H54 (cell line): ENCODE data around the gene OR6F1.
"Not testable (repeated sequence)": the region's sequence is repeated elsewhere in the genome, so short reads cannot be mapped to it uniquely, and the experiment has no call there.

Experiments
- DNase-seq: peaks from one replicate; pipeline ENCODE4 v3.0.0; 2011; ENCODE audit warnings: low spot score, mixed read lengths; ENCODE audit not compliant: insufficient read length
- FAIRE-seq: peaks from 3 replicates; lab custom pipeline; 2011; peaks lifted over from hg19 to GRCh38; lab: Jason Lieb, UNC
- POLR2A ChIP-seq: IDR thresholded peaks from 2 replicates; pipeline ENCODE4 v1.6.1; 2011; ENCODE audit warnings: low read depth, mild to moderate bottlenecking, low read length

Gene OR6F1

GRCh38 chr1:247716546-247716945 is at the start of gene OR6F1:
Gene OR6F1, minus strand, starts transcription at chr1:247716646. Its CDS starts 3,891 bp downstream, at chr1:247712755.
- no peak for FAIRE-seq
- DNase-seq: no peak
- TF ChIP-seq POLR2A: no peak

DNA sequence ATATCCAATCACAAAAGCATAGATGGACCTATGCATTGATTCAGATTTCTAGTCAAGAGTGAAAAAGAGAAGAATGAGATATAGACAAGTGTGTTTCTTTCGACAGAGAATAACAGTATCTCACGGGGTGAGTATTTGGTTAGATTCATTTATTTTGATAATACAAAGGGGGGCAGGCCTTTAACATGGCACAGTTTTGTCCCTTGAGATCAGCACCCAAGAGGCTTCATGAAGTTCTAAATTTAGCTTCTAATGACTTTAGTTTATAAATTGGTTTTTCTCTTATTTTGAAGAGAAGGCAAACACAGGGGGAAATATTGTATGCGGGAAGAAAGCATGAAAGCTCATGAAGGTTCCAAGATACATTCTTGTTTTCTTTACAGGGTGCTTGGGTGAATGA is 44.0 kb upstream of the OR6F1 start, which contains the start of gene OR1C1:
TSS of gene OR1C1 (minus strand) at position 101 of the 400 bp plus-strand sequence. CDS start 2,150 bp downstream, outside the sequence.
- no peak for TF ChIP-seq POLR2A
- DNase-seq: no peak
- FAIRE-seq: no peak

DNA sequence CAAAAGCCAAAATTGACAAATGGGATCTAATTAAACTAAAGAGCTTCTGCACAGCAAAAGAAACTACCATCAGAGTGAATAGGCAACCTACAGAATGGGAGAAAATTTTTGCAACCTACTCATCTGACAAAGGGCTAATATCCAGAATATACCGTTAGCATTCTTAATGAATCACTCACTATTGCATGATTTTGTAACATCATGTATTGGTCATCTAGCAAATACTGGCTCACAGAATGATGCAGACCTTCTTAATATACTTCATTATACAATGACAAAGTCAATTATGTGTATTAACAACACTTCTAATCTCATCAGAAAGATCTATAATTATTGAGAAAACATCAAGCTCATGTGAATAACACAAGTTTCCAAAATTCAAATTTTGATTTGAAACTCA is 37.9 kb upstream of the OR6F1 start:
- not testable (repeated sequence) for FAIRE-seq

DNA sequence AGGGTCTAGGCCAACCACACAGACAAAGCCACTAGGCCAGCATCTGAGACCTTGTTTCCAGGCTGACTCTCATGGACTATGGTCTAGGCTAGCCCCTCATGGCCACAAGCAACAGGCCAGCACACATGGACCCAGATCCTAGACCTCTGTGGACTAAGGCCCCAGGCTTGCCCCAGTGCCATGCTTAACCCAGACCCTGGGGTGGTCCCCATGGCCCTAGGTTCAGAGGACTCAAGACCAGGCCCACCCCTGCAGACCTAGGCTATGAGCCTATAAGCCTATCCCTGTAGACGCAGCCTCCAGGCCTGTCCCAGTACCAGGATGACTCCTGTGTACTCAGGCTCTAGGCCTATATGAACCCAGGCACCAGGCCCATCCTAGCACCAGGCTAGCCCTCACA is 33.4 kb upstream of the OR6F1 start:
- FAIRE-seq: no peak
- DNase-seq: no peak
- no peak for TF ChIP-seq POLR2A

More for the DNA sequence above, 37.9 kb upstream of the OR6F1 start:
- DNase-seq: not testable (repeated sequence)

GRCh38 chr1:247748041-247748440 is 31.6 kb upstream of the OR6F1 start, which contains the start of gene OR14A2:
Gene OR14A2, minus strand, starts transcription at chr1:247748141.
- FAIRE-seq (no peak), DNase-seq (no peak)
- TF ChIP-seq POLR2A: no peak

GRCh38 chr1:247747616-247748015 is 31.2 kb upstream of the OR6F1 start:
- no peak for TF ChIP-seq POLR2A
- FAIRE-seq (no peak), DNase-seq (no peak)

DNA sequence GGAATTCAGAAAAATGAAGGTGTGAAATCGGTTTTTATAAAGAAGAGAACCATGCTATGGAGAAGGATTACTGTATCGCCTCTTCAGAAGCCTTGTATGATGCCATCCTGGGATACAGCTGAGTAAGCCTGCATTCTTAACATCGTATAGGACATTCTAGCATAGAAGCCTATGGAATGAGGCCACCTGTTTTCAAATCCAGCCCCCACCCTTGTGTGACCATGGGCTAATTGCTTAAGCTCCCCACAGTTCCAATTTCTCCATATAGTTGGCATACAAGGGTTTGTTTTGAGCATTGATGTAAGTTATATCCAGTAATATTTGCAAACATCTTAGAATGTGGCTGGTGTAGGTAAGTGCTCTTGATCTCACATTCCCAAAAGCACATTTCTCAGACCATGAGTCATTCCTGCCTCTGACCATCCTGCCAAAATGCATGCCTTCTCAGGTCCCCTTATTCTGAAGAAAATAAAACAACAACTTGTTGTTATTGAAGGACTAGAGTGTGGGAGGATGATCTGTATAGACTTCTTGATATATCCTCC is 30.0 kb upstream of the OR6F1 start:
- DNase-seq (no peak), FAIRE-seq (peak; percentile 50)
- TF ChIP-seq POLR2A: no peak

DNA sequence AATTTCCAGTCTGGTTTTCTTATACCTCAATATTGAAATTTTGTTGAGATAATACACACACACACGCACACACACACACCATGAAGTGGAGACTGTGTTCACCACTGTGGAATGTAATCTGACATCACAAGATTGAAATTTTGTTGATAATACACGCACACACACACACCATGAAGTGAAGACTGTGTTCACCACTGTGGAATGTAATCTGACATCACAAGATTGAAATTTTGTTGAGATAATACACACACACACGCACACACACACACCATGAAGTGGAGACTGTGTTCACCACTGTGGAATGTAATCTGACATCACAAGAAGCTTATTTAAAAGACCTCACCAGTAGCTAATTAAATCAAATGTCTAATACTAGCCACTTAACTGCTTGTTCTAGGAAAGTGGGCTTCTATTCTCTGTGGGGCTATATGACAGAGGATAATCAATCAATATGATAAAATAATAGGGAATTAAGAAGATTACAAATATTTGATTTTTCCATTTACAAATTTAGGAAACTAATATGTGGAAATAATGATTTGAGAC is 25.8 kb upstream of the OR6F1 start:
- FAIRE-seq: peak; percentile 95
- DNase-seq: not testable (repeated sequence)

DNA sequence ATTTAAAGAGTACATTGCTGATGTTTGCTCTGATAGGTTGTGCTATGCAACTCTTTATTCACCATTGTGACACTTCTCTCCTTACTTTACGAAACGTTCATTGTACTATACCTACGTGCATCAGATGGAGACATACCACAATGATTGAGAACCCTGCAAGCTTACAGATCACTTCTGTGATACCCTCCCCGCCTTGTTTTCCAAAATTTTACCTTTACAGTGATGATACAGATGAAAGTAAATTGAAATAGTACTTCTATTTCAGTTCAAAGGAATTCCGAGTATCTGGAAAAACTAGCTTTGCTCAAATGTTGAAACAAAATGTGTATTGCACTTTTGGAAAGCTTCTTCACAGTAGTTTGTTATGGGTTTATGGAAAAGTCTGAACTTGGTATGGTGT is 25.3 kb upstream of the OR6F1 start:
- TF ChIP-seq POLR2A: no peak
- DNase-seq: no peak
- no peak for FAIRE-seq

DNA sequence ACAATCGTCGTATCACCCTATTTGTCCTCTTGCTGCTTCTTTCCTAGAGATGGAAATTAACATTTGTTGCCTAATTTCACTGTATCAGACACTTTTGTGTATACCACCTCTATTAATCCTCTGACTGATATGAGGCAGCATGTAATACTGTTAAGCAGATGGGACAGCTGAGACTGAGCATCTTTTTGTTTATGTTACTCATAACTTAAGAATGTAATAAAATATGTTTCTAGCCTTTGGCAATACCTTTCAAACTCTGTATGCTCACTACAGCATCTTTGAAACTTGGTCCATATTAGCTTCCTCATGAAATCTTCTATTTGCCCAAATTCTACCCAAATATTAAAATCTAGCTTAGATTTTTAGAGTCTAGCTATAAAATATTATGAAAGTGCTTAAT is 24.3 kb upstream of the OR6F1 start:
- FAIRE-seq (no peak), DNase-seq (no peak)
- no peak for TF ChIP-seq POLR2A

- FAIRE-seq (no peak), DNase-seq (no peak)
- no peak for TF ChIP-seq POLR2A
Observed at GRCh38 chr1:247738315-247738714, 21.9 kb upstream of the OR6F1 start, which contains the start of gene OR14K1. Gene OR14K1, plus strand, starts transcription at chr1:247738615. Its CDS starts 0 bp downstream, at chr1:247738615.

DNA sequence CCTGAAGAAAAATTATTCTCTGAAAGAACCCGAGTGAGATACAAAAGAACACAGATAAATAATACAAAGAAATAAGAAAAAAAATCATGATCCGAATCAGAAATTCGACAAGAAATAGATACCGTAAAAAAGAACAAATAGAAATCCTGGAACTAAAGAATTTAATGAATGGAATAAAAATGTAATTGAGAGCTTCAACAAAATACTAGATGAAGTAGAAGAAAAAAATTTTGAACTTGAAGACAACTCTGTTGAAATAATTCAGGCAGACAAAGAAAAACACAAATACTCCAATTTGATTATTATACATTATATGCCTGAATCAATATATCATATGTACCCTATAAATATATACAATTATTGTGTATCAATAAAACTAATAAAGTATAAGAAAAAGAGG is 4.8 kb upstream of the OR6F1 start:
- TF ChIP-seq POLR2A: no peak
- DNase-seq (no peak), FAIRE-seq (no peak)

DNA sequence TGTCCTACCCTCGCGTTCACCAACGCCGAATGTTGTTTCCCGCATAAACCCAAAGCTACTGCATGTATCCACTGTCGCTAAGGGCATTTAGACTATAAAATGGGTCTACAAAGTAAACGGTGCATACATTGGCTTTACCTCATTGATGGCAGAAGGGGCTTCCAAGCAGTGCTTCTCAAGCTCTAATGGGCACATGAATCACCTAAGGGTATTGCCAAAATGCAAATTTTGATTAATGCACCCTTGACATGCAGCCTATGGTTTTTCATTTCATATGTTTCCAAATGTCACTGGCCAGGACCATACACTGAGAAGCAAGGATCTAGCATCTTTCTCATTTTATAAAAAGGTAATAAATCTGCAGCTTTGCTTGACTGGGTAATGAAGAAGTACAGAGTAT is 2.7 kb downstream of the OR6F1 start:
- FAIRE-seq: no peak

DNA sequence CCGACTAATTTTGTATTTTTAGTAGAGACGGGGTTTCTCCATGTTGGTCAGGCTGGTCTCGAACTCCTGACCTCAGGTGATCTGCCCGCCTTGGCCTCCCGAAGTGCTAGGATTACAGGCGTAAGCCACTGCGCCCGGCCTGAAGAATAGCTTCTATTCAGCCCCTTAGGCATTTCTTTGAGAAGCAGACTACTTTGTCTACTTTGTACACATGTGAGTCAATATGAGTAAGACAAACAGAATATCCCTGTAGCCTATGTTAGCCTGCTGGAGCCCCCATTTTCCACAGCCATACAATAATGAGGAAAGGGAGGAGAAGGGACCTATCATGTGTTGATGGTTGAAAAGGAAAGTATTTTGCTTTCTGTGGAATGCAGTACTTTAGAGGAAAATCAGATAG is 5.8 kb downstream of the OR6F1 start:
- not testable (repeated sequence) for DNase-seq, FAIRE-seq

More for the DNA sequence above, 2.7 kb downstream of the OR6F1 start:
- no peak for TF ChIP-seq POLR2A
- no peak for DNase-seq

- no peak for FAIRE-seq
Observed at GRCh38 chr1:247701338-247701737, 15.1 kb downstream of the OR6F1 start.

More at GRCh38 chr1:247701338-247701737, 15.1 kb downstream of the OR6F1 start:
- DNase-seq: no peak
- TF ChIP-seq POLR2A: no peak
